Pancreas (tissue), 10 donors: ENCODE measurements around the gene TTC7B. TPM values are rescaled to one million over a fixed set of nuclear protein-coding genes. Genes with fewer than 3 reads are reported as not detected.

Experiments used
- ATAC-seq, 4 donors: fragments of 200-7000 bp; cut with Tn5 transposase; one replicate each; pipeline versions ENCODE4 v1.8.0 to v1.9.1; 2020; ENCODE audit warnings: mild to moderate bottlenecking in 4 of 4, moderate library complexity in 4 of 4
- DNase-seq, 6 donors: peaks; one replicate each; pipeline ENCODE4 v3.0.0-alpha.2; 2020
- FAIRE-seq: peaks from 2 replicates; lab custom pipeline; 2012; peaks lifted over from hg19 to GRCh38; lab: Jason Lieb, UNC
- H3K27ac ChIP-seq, 4 donors: fragments of 200-600 bp; sonication (generic); 1 replicate in 3 of 4; 2 replicates in 1 of 4; pipeline versions ENCODE4 v1.5.0 to v1.8.0; 2020
- H3K27me3 ChIP-seq, 4 donors: fragments of 200-600 bp; one replicate each; pipeline ENCODE4 v1.8.0; 2021
- H3K36me3 ChIP-seq, 3 donors: fragments of 200-600 bp; sonication (generic) in 1 of 3; one replicate each; pipeline versions ENCODE4 v1.5.0 to v1.8.0; 2020 to 2021
- H3K4me1 ChIP-seq, 3 donors: fragments of 200-600 bp; one replicate each; pipeline ENCODE4 v1.8.0; 2021
- H3K4me3 ChIP-seq, 4 donors: fragments of 200-600 bp; sonication (generic) in 2 of 4; one replicate each; pipeline versions ENCODE4 v1.5.0 to v1.8.0; 2020 to 2021
- H3K9me3 ChIP-seq, 4 donors: fragments of 200-600 bp; one replicate each; pipeline ENCODE4 v1.8.0; 2021
- WGBS, 2 donors: extraction: QIAGEN DNeasy Blood & Tissue Kit; methylation state at CpG; one replicate each; pipeline ENCODE4 v1.1.7; 2013; 5-methylcytosine and 5-hydroxymethylcytosine counted together
- intact Hi-C, 3 donors: fragments of 100-400 bp; cut with DNase I; formaldehyde crosslinking; loops; one replicate each; pipeline versions ENCODE4 v1.11.1 to v1.14.2; 2022
- polyA plus RNA-seq, 2 donors: library from polyadenylated mRNA; stranded (reverse); fragments of 200-250 nt; gene quantifications; one replicate each; pipeline ENCODE4 v1.2.3, GENCODE V29; 2013
- total RNA-seq, 6 donors: library from RNA; stranded (reverse); fragmentation: NEBNext Ultra II Directional in 4 of 6; extraction: Animal tissue kit (Norgen Biotek cat#: 25700) in 4 of 6; gene quantifications; one replicate each; pipeline versions ENCODE4 v1.2.1 to v1.2.4, GENCODE V29; 2021 to 2023
- TF ChIP-seq, protein P1 (sequence below), 4 donors: fragments of 200-600 bp; sonication (generic) in 3 of 4; IDR thresholded peaks; one replicate each; pipeline versions ENCODE4 v1.5.0 to v1.8.0; 2021; ENCODE audit warnings: antibody characterized with exemption in 4 of 4
- donor health status: healthy with polysubstance abuse.
- donor health status: DM: no; HTN: no; CAD: no; lungs with moderate emphysema.
- donor health status: DM: no; HTN: no; CAD: no.
- donor health status: control.
- donor health status: control.
- donor health status: Bipolar disorder and iron deficiency.
- donor health status: DM: yes; HTN: yes; CAD: no.
- donor health status: DM: no; HTN: no; CAD: no.
- donor health status: DM: no; HTN: no; CAD: no.
- donor health status: DM: yes; HTN: yes; CAD: no.

The TTC7B gene
- total and polyA plus RNA-seq, 8 donors: 8.9 to 39.6 (median 29.6) TPM

DNA sequence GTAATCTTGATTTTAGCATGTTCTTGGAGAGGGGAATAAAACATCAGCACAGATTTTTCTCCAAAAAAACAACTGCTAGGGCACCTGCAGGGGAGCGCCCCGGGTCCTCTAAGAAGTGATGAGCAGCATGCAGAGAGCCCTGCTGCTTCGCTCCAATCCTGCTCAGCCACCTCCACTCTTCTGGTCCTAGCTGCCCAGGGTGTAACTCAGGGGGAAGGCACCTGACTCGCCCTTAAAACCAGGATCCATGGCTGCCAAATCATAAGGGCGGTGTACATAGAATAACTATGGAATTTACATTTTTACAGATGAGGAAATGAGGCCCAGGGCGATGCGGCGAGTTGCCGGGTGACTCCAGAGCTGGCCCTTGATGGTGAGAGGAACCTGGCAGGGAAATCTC is 214.7 kb downstream of the TTC7B start:
- WGBS, 2 donors: 92 to 93% methylated on average over 9 of the region's 9 CpGs
- no peaks in the 10 kb centered on the region for H3K9me3 ChIP-seq
- TF ChIP-seq, protein P1, sequence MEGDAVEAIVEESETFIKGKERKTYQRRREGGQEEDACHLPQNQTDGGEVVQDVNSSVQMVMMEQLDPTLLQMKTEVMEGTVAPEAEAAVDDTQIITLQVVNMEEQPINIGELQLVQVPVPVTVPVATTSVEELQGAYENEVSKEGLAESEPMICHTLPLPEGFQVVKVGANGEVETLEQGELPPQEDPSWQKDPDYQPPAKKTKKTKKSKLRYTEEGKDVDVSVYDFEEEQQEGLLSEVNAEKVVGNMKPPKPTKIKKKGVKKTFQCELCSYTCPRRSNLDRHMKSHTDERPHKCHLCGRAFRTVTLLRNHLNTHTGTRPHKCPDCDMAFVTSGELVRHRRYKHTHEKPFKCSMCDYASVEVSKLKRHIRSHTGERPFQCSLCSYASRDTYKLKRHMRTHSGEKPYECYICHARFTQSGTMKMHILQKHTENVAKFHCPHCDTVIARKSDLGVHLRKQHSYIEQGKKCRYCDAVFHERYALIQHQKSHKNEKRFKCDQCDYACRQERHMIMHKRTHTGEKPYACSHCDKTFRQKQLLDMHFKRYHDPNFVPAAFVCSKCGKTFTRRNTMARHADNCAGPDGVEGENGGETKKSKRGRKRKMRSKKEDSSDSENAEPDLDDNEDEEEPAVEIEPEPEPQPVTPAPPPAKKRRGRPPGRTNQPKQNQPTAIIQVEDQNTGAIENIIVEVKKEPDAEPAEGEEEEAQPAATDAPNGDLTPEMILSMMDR (IDR thresholded peaks at IDR 0.05): no peak
- no peak overlapping the region for H3K27ac ChIP-seq
- no peak overlapping the region for H3K4me3 ChIP-seq
- ATAC-seq (no peak), DNase-seq (no peak), FAIRE-seq (no peak)
- H3K4me1 ChIP-seq: no peaks in the 10 kb centered on the region
- no peaks in the 10 kb centered on the region for H3K36me3 ChIP-seq
- intact Hi-C loops: no loop called here
- no peaks in the 10 kb centered on the region for H3K27me3 ChIP-seq

DNA sequence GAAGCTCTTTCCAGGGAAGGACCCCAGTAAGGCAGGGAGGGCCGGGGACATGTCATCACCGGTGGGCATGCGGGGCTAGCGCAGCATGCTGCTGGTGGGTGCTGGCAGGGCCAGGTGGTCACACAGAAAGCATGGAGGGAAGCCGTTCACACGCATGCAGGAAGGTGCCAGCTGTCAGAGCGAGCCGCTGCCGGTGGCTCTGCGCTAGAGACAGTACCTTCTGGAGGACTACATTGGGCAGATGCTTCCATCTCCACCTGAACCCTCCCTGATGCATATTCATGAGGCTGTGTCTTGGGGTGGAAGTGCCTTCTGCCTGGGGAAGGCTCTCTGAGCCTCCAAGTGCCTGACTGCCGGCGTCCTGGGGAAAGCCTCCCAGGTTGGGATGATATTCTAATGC is 215.6 kb downstream of the TTC7B start:
- 91 to 94% methylated on average over 12 of the region's 12 CpGs for WGBS, 2 donors
- ATAC-seq (no peak), FAIRE-seq (no peak), DNase-seq (no peak)
- TF ChIP-seq, protein P1 (IDR thresholded peaks at IDR 0.05): no peak
- intact Hi-C loops: no loop called here
- Histone ChIP-seq H3K27ac (no peak overlapping the region), H3K36me3 (no peaks in the 10 kb centered on the region), H3K27me3 (no peaks in the 10 kb centered on the region), H3K4me1 (no peaks in the 10 kb centered on the region), H3K9me3 (no peaks in the 10 kb centered on the region), H3K4me3 (no peak overlapping the region)

DNA sequence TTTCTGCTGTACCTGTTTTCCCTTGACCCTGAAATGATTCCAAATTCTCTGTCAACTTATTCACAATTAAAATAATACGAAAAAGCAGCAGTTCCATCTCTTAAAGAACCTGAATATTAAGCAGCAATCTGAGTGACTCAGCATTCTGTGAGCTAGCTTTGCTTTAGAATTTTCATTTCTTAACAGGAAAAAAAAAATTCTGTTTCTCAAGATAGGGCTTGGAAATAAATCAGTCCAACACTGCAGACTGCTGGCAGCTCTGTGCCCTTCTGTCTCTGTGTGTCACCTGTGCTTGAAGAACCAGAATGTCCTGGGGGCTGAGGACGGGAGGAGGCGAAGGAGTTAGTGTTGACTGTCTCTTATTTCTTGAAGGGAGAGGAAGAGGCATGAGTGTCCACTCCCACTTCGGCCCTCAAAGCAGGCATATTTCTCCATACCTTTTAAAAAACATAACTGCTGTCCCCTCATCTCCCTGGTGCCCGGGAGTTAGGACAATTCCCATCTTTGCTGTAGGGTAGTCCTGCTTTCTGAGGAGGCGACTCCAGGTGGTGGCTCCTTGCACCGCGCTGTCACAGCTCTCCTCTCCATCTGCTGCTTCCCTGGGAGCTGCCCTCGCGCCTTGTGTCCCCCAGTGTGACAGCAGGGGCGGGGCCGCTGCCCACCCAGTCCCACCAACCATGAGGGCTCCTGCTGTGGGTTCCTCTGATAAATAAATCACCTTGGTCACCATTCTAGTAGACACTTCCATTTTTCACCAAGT is 216.3 kb downstream of the TTC7B start:
- 83 to 84% methylated on average over 12 of the region's 12 CpGs for WGBS, 2 donors
- Histone ChIP-seq H3K4me3 (no peak overlapping the region), H3K4me1 (no peaks in the 10 kb centered on the region), H3K36me3 (no peaks in the 10 kb centered on the region), H3K27ac (no peak overlapping the region), H3K27me3 (no peaks in the 10 kb centered on the region), H3K9me3 (no peaks in the 10 kb centered on the region)
- ATAC-seq (peak in 3 of 4 donors; percentile 37 to 78 (median 63)), DNase-seq (no peak), FAIRE-seq (no peak)
- TF ChIP-seq, protein P1 (IDR thresholded peaks at IDR 0.05): no peak
- intact Hi-C loops: no loop called here

DNA sequence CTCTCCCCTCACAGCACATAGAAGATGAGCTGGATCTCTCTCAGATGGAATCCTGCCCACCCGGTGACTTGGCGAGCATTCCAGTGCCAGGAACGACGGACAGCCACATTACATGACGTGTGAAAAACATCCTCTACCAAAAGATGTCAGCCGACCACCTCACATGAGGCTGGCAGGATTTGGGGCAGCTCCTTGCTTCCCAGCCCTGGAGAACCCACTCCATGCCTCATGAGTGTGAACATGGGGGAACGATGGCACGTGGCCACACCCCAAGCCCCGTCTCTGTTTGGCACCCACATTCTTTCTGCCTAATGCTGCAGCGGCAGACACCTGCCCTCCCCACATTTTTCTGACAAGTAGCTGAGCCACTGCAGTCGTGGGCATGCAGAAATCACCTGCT is 216.9 kb downstream of the TTC7B start:
- no peak overlapping the region for H3K4me3 ChIP-seq
- no peak overlapping the region for H3K27ac ChIP-seq
- TF ChIP-seq, protein P1 (IDR thresholded peaks at IDR 0.05): no peak
- no peaks in the 10 kb centered on the region for H3K36me3 ChIP-seq
- peak in 1 of 4 donors; percentile 19 for ATAC-seq
- no peaks in the 10 kb centered on the region for H3K9me3 ChIP-seq
- no peaks in the 10 kb centered on the region for H3K4me1 ChIP-seq
- FAIRE-seq: no peak
- WGBS, 2 donors: 51 to 65% methylated on average over 11 of the region's 11 CpGs
- intact Hi-C loops: no loop called here
- no peak for DNase-seq
- no peaks in the 10 kb centered on the region for H3K27me3 ChIP-seq

DNA sequence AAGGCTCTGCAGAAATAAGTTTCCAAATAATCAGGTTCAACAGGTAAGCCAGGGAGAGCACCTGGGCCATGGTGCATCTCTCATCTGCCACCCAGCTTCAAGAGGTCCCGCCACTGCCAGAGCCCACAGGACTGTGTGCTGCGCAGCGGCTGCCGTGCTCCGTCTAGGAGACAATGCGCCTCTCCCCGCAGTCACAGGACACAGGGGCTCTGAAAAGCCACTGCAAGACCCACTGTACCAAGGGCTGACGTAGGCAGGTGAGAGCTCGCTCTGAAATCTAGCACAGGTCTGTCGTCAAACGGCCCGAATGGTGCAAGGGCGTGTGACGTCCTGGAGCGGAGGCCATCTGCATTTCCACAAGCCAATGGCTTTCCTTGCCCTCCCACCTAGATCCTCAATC is 218.3 kb downstream of the TTC7B start:
- Histone ChIP-seq H3K9me3 (no peaks in the 10 kb centered on the region), H3K27me3 (no peaks in the 10 kb centered on the region), H3K4me3 (no peak overlapping the region), H3K27ac (no peak overlapping the region), H3K4me1 (no peaks in the 10 kb centered on the region), H3K36me3 (no peaks in the 10 kb centered on the region)
- ATAC-seq (no peak), FAIRE-seq (no peak), DNase-seq (no peak)
- TF ChIP-seq, protein P1 (IDR thresholded peaks at IDR 0.05): no peak
- intact Hi-C loops: no loop called here
- 95 to 97% methylated on average over 15 of the region's 15 CpGs for WGBS, 2 donors
